Testis (tissue), 3 donors: Measurements from ENCODE around the gene CNTN5. TPM values are rescaled to one million over a fixed set of nuclear protein-coding genes. Genes with fewer than 3 reads are reported as not detected.

Experiments used
- DNase-seq: peaks from one replicate; pipeline ENCODE4 v3.0.0-alpha.2; 2019
- H3K27ac ChIP-seq, 2 donors: fragments of 200-600 bp; sonication (generic); one replicate each; pipeline ENCODE4 v1.5.1; 2019
- H3K27me3 ChIP-seq: fragments of 200-600 bp; sonication (generic); one replicate; pipeline ENCODE4 v1.5.1; 2019
- H3K36me3 ChIP-seq: fragments of 200-600 bp; sonication (generic); one replicate; pipeline ENCODE4 v1.5.1; 2017; ENCODE audit warnings: low read depth; ENCODE audit errors: missing control alignments
- H3K4me1 ChIP-seq: fragments of 200-600 bp; sonication (generic); one replicate; pipeline ENCODE4 v1.5.1; 2019
- H3K4me3 ChIP-seq, 2 donors: fragments of 200-600 bp; sonication (generic); one replicate each; pipeline ENCODE4 v1.5.1; 2017 to 2019
- H3K9me3 ChIP-seq: fragments of 200-600 bp; sonication (generic); one replicate; pipeline ENCODE4 v1.5.1; 2017
- CTCF ChIP-seq, 3 experiments: fragments of 450-650 bp in 2 of 3; fragments of 200-600 bp in 1 of 3; sonication (generic) in 1 of 3; IDR thresholded peaks; one replicate each; pipeline ENCODE4 v1.5.1; 2016 to 2019; ENCODE audit warnings: antibody characterized with exemption in 3 of 3, mild to moderate bottlenecking in 2 of 3, moderate library complexity in 1 of 3
- POLR2A ChIP-seq: fragments of 450-650 bp; IDR thresholded peaks from one replicate; pipeline ENCODE4 v1.6.1; 2017; ENCODE audit warnings: antibody characterized with exemption, mild to moderate bottlenecking, moderate library complexity
- WGBS, 2 donors: methylation state at CpG; one replicate each; pipeline ENCODE4 v1.1.5; 2018; 5-methylcytosine and 5-hydroxymethylcytosine counted together
- intact Hi-C: fragments of 100-400 bp; cut with DNase I; formaldehyde crosslinking; loops from one replicate; pipeline ENCODE4 v1.15.1; 2023; ENCODE audit warnings: low total_unique reads
- polyA plus RNA-seq: library from polyadenylated mRNA; stranded (reverse); fragments of 350-450 nt; fragmentation: Illumina TruSeq; extraction: RNeasy Lipid Tissue Mini Kit (QIAGEN cat#74804); gene quantifications from one replicate; pipeline ENCODE4 v1.2.3, GENCODE V29; 2014; ENCODE audit warnings: low read depth, low replicate concordance; ENCODE audit not compliant: insufficient read depth
- total RNA-seq, 2 donors: library from RNA; depleted of rRNA; stranded (reverse); fragments of >200 nt; gene quantifications; one replicate each; pipeline ENCODE4 v1.2.3, GENCODE V29; 2016

The CNTN5 gene
- total and polyA plus RNA-seq, 3 donors from 2014 or later = 0.55 to 0.99 (median 0.78) TPM

- intact Hi-C loops = no loop called here
- no peaks in the 10 kb centered on the region for H3K27me3 ChIP-seq
- whole genome bisulfite sequencing, 2 donors = 86 to 93% methylated on average over 1 of the region's 1 CpG
- TF ChIP-seq POLR2A (no peak), CTCF (IDR thresholded peaks at IDR 0.05) (no peak)
- DNase-seq = no peak
- H3K36me3 ChIP-seq = no peaks in the 10 kb centered on the region
- H3K4me3 ChIP-seq = no peak overlapping the region
- no peak overlapping the region for H3K27ac ChIP-seq
- H3K4me1 ChIP-seq = no peaks in the 10 kb centered on the region
- no peaks in the 10 kb centered on the region for H3K9me3 ChIP-seq
Measured at GRCh38 chr11:99461913-99462312, 441.2 kb downstream of the CNTN5 start.

DNA sequence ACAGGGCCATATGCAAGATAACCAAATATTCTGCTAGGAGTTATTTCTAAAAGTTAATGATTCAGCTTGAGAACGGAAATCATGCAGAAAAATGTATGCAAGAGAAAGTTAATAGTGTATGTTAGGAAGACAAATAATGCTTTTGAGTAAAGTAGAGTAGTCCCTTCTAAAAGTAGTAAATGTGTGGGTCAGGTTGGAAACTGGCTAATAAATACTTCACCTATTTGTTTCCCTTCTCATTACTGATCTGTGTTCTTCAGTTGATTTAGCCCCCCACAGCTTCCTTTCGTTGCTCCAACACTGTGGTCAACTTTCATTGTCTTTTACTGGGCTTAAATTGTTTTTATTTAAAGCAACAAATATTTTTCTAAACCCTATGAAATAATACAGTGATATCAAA, 444.2 kb downstream of the CNTN5 start:
- 75 to 82% methylated on average over 2 of the region's 2 CpGs for WGBS, 2 donors
- Histone ChIP-seq H3K4me3 (no peak overlapping the region), H3K4me1 (no peaks in the 10 kb centered on the region), H3K9me3 (no peaks in the 10 kb centered on the region), H3K27ac (no peak overlapping the region), H3K36me3 (no peaks in the 10 kb centered on the region), H3K27me3 (no peaks in the 10 kb centered on the region)
- no peak for TF ChIP-seq CTCF (IDR thresholded peaks at IDR 0.05)
- no peak for TF ChIP-seq POLR2A
- no peak for DNase-seq
- intact Hi-C loops = no loop called here

- DNase-seq = no peak
- Histone ChIP-seq H3K4me3 (no peak overlapping the region), H3K27me3 (no peaks in the 10 kb centered on the region), H3K4me1 (no peaks in the 10 kb centered on the region), H3K36me3 (no peaks in the 10 kb centered on the region), H3K9me3 (no peaks in the 10 kb centered on the region), H3K27ac (no peak overlapping the region)
- TF ChIP-seq POLR2A (no peak), CTCF (IDR thresholded peaks at IDR 0.05) (no peak)
- intact Hi-C loops = no loop called here
- 77 to 82% methylated on average over 1 of the region's 1 CpG for WGBS, 2 donors
Measured at GRCh38 chr11:99489581-99489980, 468.8 kb downstream of the CNTN5 start.

GRCh38 chr11:99494065-99494464, 473.3 kb downstream of the CNTN5 start:
- WGBS, 2 donors = 96 to 98% methylated on average over 4 of the region's 4 CpGs
- TF ChIP-seq CTCF (IDR thresholded peaks at IDR 0.05) = no peak
- TF ChIP-seq POLR2A = no peak

GRCh38 chr11:99501655-99502054, 480.9 kb downstream of the CNTN5 start:
- TF ChIP-seq POLR2A (no peak), CTCF (IDR thresholded peaks at IDR 0.05) (no peak)
- H3K9me3 ChIP-seq = no peaks in the 10 kb centered on the region
- no peaks in the 10 kb centered on the region for H3K27me3 ChIP-seq
- no peak overlapping the region for H3K27ac ChIP-seq
- intact Hi-C loops = no loop called here
- no peaks in the 10 kb centered on the region for H3K36me3 ChIP-seq
- H3K4me3 ChIP-seq = no peak overlapping the region
- no peak for DNase-seq
- no peaks in the 10 kb centered on the region for H3K4me1 ChIP-seq
- WGBS, 2 donors = 72 to 95% methylated on average over 2 of the region's 2 CpGs

More at GRCh38 chr11:99494065-99494464, 473.3 kb downstream of the CNTN5 start:
- Histone ChIP-seq H3K4me1 (no peaks in the 10 kb centered on the region), H3K4me3 (no peak overlapping the region), H3K9me3 (no peaks in the 10 kb centered on the region), H3K36me3 (no peaks in the 10 kb centered on the region), H3K27me3 (no peaks in the 10 kb centered on the region), H3K27ac (no peak overlapping the region)
- DNase-seq = no peak
- intact Hi-C loops = no loop called here
